Measurements from ENCODE around the gene MICALL2. TPM values are rescaled to one million over a fixed set of nuclear protein-coding genes. Genes with fewer than 3 reads are reported as not detected.

Gene MICALL2
- total and polyA plus RNA-seq, 4 donors: 2.9 to 16.3 (median 7.6) TPM

DNA sequence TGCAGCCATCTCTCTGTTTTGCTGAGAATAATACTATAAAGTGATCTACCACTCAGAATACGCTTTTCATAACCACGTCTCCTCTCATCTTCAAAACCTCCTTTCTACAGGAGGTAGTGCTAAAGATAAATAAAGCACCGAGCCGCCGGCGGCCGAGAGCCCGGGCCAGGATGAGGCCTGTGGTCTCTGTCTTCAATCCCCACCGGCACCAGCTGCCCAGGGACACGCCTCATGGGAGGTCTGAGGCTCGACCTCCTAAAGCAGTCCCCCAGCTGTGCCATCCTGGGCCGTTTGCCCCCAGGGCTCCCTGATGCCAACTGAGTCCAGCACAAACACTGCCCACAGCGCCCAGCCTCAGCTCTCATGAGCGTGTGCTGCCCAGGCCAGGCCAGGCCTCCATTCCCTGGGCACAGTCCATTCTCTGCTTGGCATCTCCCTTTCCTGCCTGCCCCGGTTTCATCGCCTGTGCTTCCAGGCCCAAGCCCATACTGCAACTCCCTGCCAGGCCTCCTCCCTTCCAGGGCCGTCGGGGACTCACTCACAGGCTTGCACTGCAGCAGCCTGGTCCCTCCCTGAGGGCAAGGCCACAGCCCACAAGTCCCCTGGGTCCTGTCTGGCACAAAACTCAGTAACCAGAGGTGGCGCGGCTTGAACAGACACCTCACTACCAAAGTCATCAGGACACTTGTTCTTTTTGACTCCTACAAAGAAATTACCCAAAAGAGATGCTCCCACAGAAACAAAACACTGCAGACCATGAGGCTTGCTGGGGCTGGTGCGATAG is 42.4 kb upstream of the MICALL2 start:
- peaks cover 6 to 46% (median 10%) of the 10 kb centered on the region in 4 donors for H3K36me3 ChIP-seq (ENCODE audit: control insufficient read depth in 4 of 4, insufficient read depth in 3 of 4, low read depth in 1 of 4, low read length in 3 of 4)
- H3K9me3 ChIP-seq (ENCODE audit: control insufficient read depth in 4 of 4, low read length in 3 of 4): no peaks in the 10 kb centered on the region
- no peak overlapping the region for H3K27ac ChIP-seq (ENCODE audit: low read depth in 1 of 2, low read length in 2 of 2)
- WGBS: 94% methylated on average over 21 of the region's 21 CpGs
- H3K27me3 ChIP-seq (ENCODE audit: control insufficient read depth in 4 of 4, insufficient read depth in 4 of 4, low read length in 3 of 4): no peaks in the 10 kb centered on the region
- peaks cover 5 to 25% (median 19%) of the 10 kb centered on the region in 4 donors for H3K4me1 ChIP-seq (ENCODE audit: control insufficient read depth in 4 of 4, insufficient read depth in 4 of 4, low read length in 3 of 4)
- DNase-seq (ENCODE audit: low spot score): no peak
- no peak overlapping the region for H3K4me3 ChIP-seq (ENCODE audit: low read depth in 1 of 3, low read length in 3 of 3)
- TF ChIP-seq FOXA1 (IDR thresholded peaks at IDR 0.05) (no peak), ATF3 (IDR thresholded peaks at IDR 0.05) (no peak), TAF1 (conservative IDR thresholded peaks at IDR 0.05) (no peak), JUND (IDR thresholded peaks at IDR 0.05) (no peak), RAD21 (IDR thresholded peaks at IDR 0.05) (no peak), CTCF (IDR thresholded peaks at IDR 0.05; ENCODE audit: low read depth, low read length, missing input control) (no peak), HNF4A (conservative IDR thresholded peaks at IDR 0.05) (no peak), RXRA (IDR thresholded peaks at IDR 0.05) (no peak), NR2F2 (IDR thresholded peaks at IDR 0.05) (no peak), YY1 (IDR thresholded peaks at IDR 0.05) (no peak), FOXA2 (IDR thresholded peaks at IDR 0.05) (no peak), SP1 (IDR thresholded peaks at IDR 0.05) (no peak)
- TF ChIP-seq, protein P1, sequence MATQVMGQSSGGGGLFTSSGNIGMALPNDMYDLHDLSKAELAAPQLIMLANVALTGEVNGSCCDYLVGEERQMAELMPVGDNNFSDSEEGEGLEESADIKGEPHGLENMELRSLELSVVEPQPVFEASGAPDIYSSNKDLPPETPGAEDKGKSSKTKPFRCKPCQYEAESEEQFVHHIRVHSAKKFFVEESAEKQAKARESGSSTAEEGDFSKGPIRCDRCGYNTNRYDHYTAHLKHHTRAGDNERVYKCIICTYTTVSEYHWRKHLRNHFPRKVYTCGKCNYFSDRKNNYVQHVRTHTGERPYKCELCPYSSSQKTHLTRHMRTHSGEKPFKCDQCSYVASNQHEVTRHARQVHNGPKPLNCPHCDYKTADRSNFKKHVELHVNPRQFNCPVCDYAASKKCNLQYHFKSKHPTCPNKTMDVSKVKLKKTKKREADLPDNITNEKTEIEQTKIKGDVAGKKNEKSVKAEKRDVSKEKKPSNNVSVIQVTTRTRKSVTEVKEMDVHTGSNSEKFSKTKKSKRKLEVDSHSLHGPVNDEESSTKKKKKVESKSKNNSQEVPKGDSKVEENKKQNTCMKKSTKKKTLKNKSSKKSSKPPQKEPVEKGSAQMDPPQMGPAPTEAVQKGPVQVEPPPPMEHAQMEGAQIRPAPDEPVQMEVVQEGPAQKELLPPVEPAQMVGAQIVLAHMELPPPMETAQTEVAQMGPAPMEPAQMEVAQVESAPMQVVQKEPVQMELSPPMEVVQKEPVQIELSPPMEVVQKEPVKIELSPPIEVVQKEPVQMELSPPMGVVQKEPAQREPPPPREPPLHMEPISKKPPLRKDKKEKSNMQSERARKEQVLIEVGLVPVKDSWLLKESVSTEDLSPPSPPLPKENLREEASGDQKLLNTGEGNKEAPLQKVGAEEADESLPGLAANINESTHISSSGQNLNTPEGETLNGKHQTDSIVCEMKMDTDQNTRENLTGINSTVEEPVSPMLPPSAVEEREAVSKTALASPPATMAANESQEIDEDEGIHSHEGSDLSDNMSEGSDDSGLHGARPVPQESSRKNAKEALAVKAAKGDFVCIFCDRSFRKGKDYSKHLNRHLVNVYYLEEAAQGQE (IDR thresholded peaks at IDR 0.05): no peak
- TF ChIP-seq, protein P2, sequence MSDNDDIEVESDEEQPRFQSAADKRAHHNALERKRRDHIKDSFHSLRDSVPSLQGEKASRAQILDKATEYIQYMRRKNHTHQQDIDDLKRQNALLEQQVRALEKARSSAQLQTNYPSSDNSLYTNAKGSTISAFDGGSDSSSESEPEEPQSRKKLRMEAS (IDR thresholded peaks at IDR 0.05): no peak
- no peak overlapping the region for H3K9ac ChIP-seq (ENCODE audit: low read depth in 1 of 2, low read length in 2 of 2)

DNA sequence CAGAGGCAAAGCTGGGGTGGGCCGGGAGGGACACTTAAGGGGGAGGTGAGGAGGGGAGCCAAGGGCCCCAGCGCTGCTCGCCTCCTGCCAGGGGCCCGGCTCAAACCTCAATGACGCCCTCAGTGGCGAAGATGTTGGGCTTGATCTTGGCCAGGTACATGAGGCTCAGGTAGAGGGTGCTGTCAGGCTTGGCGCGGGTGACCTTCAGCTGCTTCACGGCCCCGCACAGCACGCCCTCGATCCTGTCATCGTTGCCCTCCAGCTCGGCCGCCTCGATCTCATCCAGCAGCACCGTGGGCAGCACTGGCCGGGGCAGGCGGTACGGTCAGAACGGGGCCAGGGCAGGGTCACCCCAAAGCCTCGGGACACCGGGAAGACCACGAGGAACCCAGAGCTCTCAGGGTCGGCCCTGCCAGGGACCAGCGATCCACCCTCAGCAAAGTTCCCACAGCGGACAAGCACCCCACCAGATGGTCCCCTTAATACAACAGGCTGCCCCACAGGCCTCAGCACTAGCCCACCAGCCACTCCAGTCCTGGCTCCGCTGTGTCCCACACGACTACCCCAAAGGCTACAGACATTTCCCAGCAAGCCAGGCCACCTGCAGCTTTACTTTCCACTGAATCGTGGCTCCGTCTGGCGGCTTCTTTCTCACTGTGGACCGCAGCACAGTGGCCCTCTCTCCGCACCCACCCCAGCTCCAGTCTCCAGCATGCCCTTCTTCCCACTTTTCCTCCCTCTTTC is 41.0 kb upstream of the MICALL2 start:
- peaks cover 4 to 23% (median 18%) of the 10 kb centered on the region in 4 donors for H3K4me1 ChIP-seq (ENCODE audit: control insufficient read depth in 4 of 4, insufficient read depth in 4 of 4, low read length in 3 of 4)
- 97% methylated on average over 34 of the region's 34 CpGs for WGBS
- DNase-seq (ENCODE audit: low spot score): no peak
- TF ChIP-seq CTCF (IDR thresholded peaks at IDR 0.05; ENCODE audit: low read depth, low read length, missing input control) (no peak), JUND (IDR thresholded peaks at IDR 0.05) (no peak)
- TF ChIP-seq, protein P3, sequence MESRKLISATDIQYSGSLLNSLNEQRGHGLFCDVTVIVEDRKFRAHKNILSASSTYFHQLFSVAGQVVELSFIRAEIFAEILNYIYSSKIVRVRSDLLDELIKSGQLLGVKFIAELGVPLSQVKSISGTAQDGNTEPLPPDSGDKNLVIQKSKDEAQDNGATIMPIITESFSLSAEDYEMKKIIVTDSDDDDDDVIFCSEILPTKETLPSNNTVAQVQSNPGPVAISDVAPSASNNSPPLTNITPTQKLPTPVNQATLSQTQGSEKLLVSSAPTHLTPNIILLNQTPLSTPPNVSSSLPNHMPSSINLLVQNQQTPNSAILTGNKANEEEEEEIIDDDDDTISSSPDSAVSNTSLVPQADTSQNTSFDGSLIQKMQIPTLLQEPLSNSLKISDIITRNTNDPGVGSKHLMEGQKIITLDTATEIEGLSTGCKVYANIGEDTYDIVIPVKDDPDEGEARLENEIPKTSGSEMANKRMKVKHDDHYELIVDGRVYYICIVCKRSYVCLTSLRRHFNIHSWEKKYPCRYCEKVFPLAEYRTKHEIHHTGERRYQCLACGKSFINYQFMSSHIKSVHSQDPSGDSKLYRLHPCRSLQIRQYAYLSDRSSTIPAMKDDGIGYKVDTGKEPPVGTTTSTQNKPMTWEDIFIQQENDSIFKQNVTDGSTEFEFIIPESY (IDR thresholded peaks at IDR 0.05): no peak
- H3K9me3 ChIP-seq (ENCODE audit: control insufficient read depth in 4 of 4, low read length in 3 of 4): no peaks in the 10 kb centered on the region
- H3K36me3 ChIP-seq (ENCODE audit: control insufficient read depth in 4 of 4, insufficient read depth in 3 of 4, low read depth in 1 of 4, low read length in 3 of 4): peaks cover 11 to 58% (median 12%) of the 10 kb centered on the region in 4 donors
- H3K4me3 ChIP-seq (ENCODE audit: low read depth in 1 of 3, low read length in 3 of 3): no peak overlapping the region
- H3K27ac ChIP-seq (ENCODE audit: low read depth in 1 of 2, low read length in 2 of 2): no peak overlapping the region
- H3K9ac ChIP-seq (ENCODE audit: low read depth in 1 of 2, low read length in 2 of 2): no peak overlapping the region
- no peaks in the 10 kb centered on the region for H3K27me3 ChIP-seq (ENCODE audit: control insufficient read depth in 4 of 4, insufficient read depth in 4 of 4, low read length in 3 of 4)

Measured in liver (tissue), 9 donors.